D721Med (cell line): ENCODE data around the gene CORO2B.

ENCODE experiments used
- DNase-seq: peaks from one replicate; pipeline ENCODE4 v3.0.0; 2011; ENCODE audit warnings: low spot score; ENCODE audit not compliant: insufficient read length
- FAIRE-seq: peaks from 2 replicates; lab custom pipeline; 2011; peaks lifted over from hg19 to GRCh38; lab: Jason Lieb, UNC
- CTCF ChIP-seq: IDR thresholded peaks from 2 replicates; pipeline ENCODE4 v1.5.1; 2012; ENCODE audit warnings: mild to moderate bottlenecking, control low read depth; ENCODE audit not compliant: insufficient read depth; ENCODE audit errors: missing control alignments

Gene CORO2B

GRCh38 chr15:68541743-68542142, 37.0 kb upstream of the CORO2B start:
- FAIRE-seq (no peak), DNase-seq (no peak)
- no peak for TF ChIP-seq CTCF

GRCh38 chr15:68542348-68542747, 36.4 kb upstream of the CORO2B start:
- no peak for FAIRE-seq
- DNase-seq: no peak
- no peak for TF ChIP-seq CTCF

GRCh38 chr15:68542771-68543164, 36.0 kb upstream of the CORO2B start:
- DNase-seq (no peak), FAIRE-seq (no peak)
- TF ChIP-seq CTCF: no peak

GRCh38 chr15:68543165-68544008, 35.4 kb upstream of the CORO2B start:
- no peak for DNase-seq
- TF ChIP-seq CTCF: no peak
- no peak for FAIRE-seq

- FAIRE-seq: no peak
These were observed 32.5 kb upstream of the CORO2B start for GRCh38 chr15:68546318-68546717.

GRCh38 chr15:68548364-68548763, 30.4 kb upstream of the CORO2B start:
- DNase-seq: no peak
- FAIRE-seq: no peak
- TF ChIP-seq CTCF: no peak

More at GRCh38 chr15:68546318-68546717, 32.5 kb upstream of the CORO2B start:
- TF ChIP-seq CTCF: no peak
- no peak for DNase-seq

GRCh38 chr15:68550004-68550403, 28.8 kb upstream of the CORO2B start:
- FAIRE-seq: no peak
- no peak for TF ChIP-seq CTCF
- DNase-seq: no peak
